Kidney (tissue), 14 donors: ENCODE measurements around the gene CIPC. TPM values are rescaled to one million over a fixed set of nuclear protein-coding genes. Genes with fewer than 3 reads are reported as not detected.

Source experiments
- DNase-seq, 5 donors: peaks; one replicate each; pipeline ENCODE4 v3.0.0-alpha.2; 2013 to 2020
- FAIRE-seq: peaks from 2 replicates; lab custom pipeline; 2012; peaks lifted over from hg19 to GRCh38; lab: Jason Lieb, UNC
- H3K27ac ChIP-seq, 2 donors: one replicate each; pipeline ENCODE4 v1.7.0; 2013; ENCODE audit warnings: low read depth in 2 of 2, low read length in 2 of 2, inconsistent platforms in 1 of 2
- H3K27me3 ChIP-seq: one replicate; pipeline ENCODE4 v1.7.1; 2013; ENCODE audit warnings: low read length, inconsistent platforms; ENCODE audit not compliant: control insufficient read depth, insufficient read depth
- H3K36me3 ChIP-seq, 3 donors: one replicate each; pipeline versions ENCODE4 v1.7.0 to v1.7.1; 2013; ENCODE audit warnings: low read length in 3 of 3, control low read depth in 1 of 3, inconsistent platforms in 1 of 3; ENCODE audit not compliant: insufficient read depth in 3 of 3, control insufficient read depth in 2 of 3
- H3K4me1 ChIP-seq, 3 donors: one replicate each; pipeline versions ENCODE4 v1.7.0 to v1.7.1; 2013; ENCODE audit warnings: low read length in 3 of 3, inconsistent platforms in 1 of 3, low read depth in 1 of 3; ENCODE audit not compliant: control insufficient read depth in 2 of 3, insufficient read depth in 2 of 3
- H3K4me3 ChIP-seq, 3 donors: one replicate each; pipeline versions ENCODE4 v1.7.0 to v1.8.1; 2013; ENCODE audit warnings: low read length in 3 of 3, control low read depth in 1 of 3, inconsistent platforms in 1 of 3
- H3K9ac ChIP-seq, 3 donors: one replicate each; pipeline versions ENCODE4 v1.7.0 to v1.7.1; 2013; ENCODE audit warnings: low read length in 3 of 3, control low read depth in 1 of 3, inconsistent platforms in 1 of 3
- H3K9me3 ChIP-seq, 3 donors: one replicate each; pipeline versions ENCODE4 v1.7.0 to v1.7.1; 2013; ENCODE audit warnings: low read length in 3 of 3, control low read depth in 1 of 3, inconsistent platforms in 1 of 3; ENCODE audit not compliant: control insufficient read depth in 2 of 3, insufficient read depth in 1 of 3
- intact Hi-C: fragments of 100-400 bp; cut with DNase I; formaldehyde crosslinking; loops from one replicate; pipeline ENCODE4 v1.11.1; 2022
- polyA plus RNA-seq: library from polyadenylated mRNA; stranded (reverse); fragments of 350-450 nt; fragmentation: Illumina TruSeq; extraction: RNeasy Lipid Tissue Mini Kit (QIAGEN cat#74804); gene quantifications from one replicate; pipeline ENCODE4 v1.2.3, GENCODE V29; 2014; ENCODE audit warnings: low read depth, low replicate concordance; ENCODE audit not compliant: insufficient read depth
- total RNA-seq: library from RNA; stranded (reverse); fragmentation: NEBNext Ultra II Directional; extraction: Animal tissue kit (Norgen Biotek cat#: 25700); gene quantifications from one replicate; pipeline ENCODE4 v1.2.1, GENCODE V29; 2021
- TF ChIP-seq, protein P1 (sequence below): IDR thresholded peaks from 3 replicates; pipeline ENCODE4 v1.5.1; 2012; ENCODE audit warnings: mild to moderate bottlenecking, moderate library complexity, borderline replicate concordance; ENCODE audit not compliant: insufficient read depth; ENCODE audit errors: extremely low read depth
- donor health status: control.
- donor health status: control.
- donor health status: control.
- donor health status: control.
- donor health status: control.
- donor health status: DM: yes; HTN: yes; CAD: no.
- donor health status: Normal renal cell carcinoma (clear cell type).

The CIPC gene
- total and polyA plus RNA-seq, 2 donors from 2014 or later: 12.8 to 23.5 TPM

DNA sequence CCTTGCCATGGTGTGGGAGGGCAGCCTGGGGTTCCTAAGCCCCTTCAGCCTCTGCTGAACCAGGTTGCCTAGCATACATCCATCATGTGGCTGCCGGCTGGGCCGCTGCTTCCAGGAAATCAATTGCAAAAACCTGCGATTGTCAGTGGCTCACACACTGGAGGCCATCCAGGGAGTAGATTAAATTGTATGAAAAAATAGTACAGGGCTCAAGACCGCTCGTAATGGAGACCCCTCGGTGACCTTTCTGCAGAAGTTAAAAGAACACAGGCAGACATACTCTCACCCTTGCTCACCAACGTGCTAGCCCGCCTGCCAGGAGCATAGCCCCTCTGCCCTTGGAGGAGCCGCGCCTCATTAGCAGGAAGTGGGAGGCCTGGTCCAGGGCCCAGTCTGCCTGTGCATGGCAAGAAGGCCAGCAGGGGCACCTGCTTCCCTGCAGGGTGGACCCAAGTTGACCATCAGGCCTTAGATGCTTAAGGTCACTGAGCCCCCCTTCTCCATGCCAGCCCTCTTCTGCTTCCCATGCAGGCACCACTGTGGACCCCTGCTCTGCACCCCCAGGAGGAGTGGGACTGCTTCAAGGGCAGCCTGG lies 31.4 kb upstream of the CIPC start:
- Histone ChIP-seq H3K9ac (no peak overlapping the region), H3K9me3 (no peaks in the 10 kb centered on the region), H3K27me3 (no peaks in the 10 kb centered on the region), H3K4me1 (peaks cover 0 to 10% (median 10%) of the 10 kb centered on the region in 3 donors), H3K36me3 (no peaks in the 10 kb centered on the region), H3K4me3 (no peak overlapping the region), H3K27ac (no peak overlapping the region)
- DNase-seq (peak in 1 of 5 donors; percentile 60), FAIRE-seq (no peak)
- intact Hi-C loops: loop anchor here (5.0 to 10.0 kb wide), 2 partner anchors 154 to 192 kb away; no protein-coding TSS in a partner anchor
- TF ChIP-seq, protein P1, sequence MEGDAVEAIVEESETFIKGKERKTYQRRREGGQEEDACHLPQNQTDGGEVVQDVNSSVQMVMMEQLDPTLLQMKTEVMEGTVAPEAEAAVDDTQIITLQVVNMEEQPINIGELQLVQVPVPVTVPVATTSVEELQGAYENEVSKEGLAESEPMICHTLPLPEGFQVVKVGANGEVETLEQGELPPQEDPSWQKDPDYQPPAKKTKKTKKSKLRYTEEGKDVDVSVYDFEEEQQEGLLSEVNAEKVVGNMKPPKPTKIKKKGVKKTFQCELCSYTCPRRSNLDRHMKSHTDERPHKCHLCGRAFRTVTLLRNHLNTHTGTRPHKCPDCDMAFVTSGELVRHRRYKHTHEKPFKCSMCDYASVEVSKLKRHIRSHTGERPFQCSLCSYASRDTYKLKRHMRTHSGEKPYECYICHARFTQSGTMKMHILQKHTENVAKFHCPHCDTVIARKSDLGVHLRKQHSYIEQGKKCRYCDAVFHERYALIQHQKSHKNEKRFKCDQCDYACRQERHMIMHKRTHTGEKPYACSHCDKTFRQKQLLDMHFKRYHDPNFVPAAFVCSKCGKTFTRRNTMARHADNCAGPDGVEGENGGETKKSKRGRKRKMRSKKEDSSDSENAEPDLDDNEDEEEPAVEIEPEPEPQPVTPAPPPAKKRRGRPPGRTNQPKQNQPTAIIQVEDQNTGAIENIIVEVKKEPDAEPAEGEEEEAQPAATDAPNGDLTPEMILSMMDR: no peak

DNA sequence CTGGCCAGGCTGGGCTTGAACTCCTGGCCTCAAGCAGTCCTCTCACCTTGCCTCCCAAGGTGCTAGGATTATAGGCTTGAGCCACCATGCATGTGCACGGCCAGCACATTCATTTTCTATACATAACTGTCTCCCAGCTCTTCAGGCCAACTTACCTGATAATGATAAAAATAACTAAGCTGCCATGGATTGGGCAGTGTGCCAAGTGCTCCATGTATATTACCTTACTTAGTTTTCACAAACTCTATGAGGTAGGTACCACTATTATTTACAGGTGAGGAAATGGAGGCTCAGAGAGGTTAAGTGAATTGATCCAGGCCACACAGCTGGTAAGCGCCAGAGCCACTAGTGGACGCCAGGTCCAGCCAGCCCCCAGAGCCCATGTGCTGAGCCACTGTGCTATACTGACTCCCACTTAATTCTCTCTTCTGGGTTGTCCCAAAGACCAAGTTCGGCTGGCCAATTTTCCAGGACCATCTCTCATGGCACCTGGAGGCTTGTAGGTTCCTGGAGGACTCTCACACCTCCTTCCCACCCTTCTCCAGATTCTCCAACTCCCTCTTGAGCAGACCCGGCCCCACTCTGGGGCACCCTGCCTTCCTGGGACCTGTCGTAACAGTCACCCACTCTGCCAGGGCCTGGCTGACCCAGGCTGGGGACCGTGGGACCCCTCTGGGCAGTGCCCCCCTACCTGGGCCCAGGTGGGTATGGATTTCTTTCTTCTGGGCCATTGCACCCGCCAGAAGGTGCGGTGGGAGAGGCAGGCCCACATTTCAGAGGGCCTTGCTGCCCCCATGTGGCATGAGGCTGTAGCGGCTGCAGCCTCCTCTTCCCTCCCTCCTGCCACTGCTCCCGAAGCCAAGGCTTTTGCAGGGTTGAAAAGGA lies 30.2 kb upstream of the CIPC start:
- no peak overlapping the region for H3K27ac ChIP-seq
- TF ChIP-seq, protein P1: peak; percentile 84
- no peaks in the 10 kb centered on the region for H3K27me3 ChIP-seq
- H3K4me3 ChIP-seq: no peak overlapping the region
- H3K36me3 ChIP-seq: no peaks in the 10 kb centered on the region
- intact Hi-C loops: loop anchor here (5.0 to 10.0 kb wide), 2 partner anchors 156 to 193 kb away; no protein-coding TSS in a partner anchor
- peaks cover 0 to 10% (median 10%) of the 10 kb centered on the region in 3 donors for H3K4me1 ChIP-seq
- FAIRE-seq: no peak
- H3K9ac ChIP-seq: peak overlapping the region in 1 of 3 donors; percentile 15
- H3K9me3 ChIP-seq: no peaks in the 10 kb centered on the region
- DNase-seq: peak; percentile 81 to 88 (median 85)

DNA sequence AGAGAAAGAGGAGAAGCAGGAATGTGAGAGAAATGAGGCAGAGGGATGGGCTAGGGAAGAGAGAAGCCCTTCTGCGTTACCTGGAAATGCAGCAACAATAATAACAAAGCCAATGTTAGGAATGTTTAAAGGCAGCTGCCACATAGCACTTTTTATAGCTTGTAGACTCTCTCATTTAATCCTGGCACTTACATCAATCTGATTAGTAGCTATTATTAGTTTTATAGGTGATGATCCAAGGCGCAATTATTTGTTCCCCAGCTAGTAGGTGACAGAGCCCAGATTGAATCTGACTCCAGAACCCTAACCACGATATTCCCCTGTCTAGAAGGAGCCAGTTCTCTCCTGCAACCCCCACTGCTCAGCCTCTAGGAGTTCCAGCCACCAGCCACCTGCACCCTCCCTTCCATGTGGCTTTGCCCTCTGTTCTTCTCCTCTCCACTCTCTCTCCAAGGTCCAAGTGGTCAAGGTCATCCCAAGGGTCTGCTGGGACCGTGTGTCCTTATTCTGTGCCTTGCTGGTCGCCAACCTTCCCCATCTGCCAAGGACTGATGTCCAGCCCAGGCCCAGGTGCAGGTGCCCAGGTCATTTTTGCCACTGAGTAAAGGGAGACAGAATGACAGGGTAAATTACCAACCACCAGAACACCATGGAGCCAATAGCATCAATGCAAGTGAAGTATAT lies 29.4 kb upstream of the CIPC start:
- no peaks in the 10 kb centered on the region for H3K36me3 ChIP-seq
- no peak overlapping the region for H3K4me3 ChIP-seq
- no peaks in the 10 kb centered on the region for H3K27me3 ChIP-seq
- TF ChIP-seq, protein P1: no peak
- H3K9me3 ChIP-seq: no peaks in the 10 kb centered on the region
- H3K4me1 ChIP-seq: peaks cover 0 to 10% (median 10%) of the 10 kb centered on the region in 3 donors
- H3K27ac ChIP-seq: no peak overlapping the region
- H3K9ac ChIP-seq: peak overlapping the region in 1 of 3 donors; percentile 15
- intact Hi-C loops: loop anchor here (5.0 to 10.0 kb wide), 2 partner anchors 156 to 194 kb away; no protein-coding TSS in a partner anchor
- no peak for FAIRE-seq
- DNase-seq: no peak
